Neural progenitor cell (in vitro differentiated cells): ENCODE measurements around the gene PARP8. TPM values are rescaled to one million over a fixed set of nuclear protein-coding genes. Genes with fewer than 3 reads are reported as not detected.

Experiments
- DNase-seq: peaks from one replicate; pipeline ENCODE4 v3.0.0-alpha.2; 2016; ENCODE audit warnings: low spot score
- H2AFZ ChIP-seq: fragments of 200-600 bp; sonication (generic); replicated peaks from 2 replicates; pipeline ENCODE4 v1.6.1; 2016; ENCODE audit warnings: antibody characterized with exemption
- H3F3A ChIP-seq: fragments of 200-600 bp; sonication (generic); 2 replicates; pipeline ENCODE4 v1.6.1; 2016; ENCODE audit warnings: antibody characterized with exemption, low read depth
- H3K27ac ChIP-seq: fragments of 200-600 bp; sonication (generic); 2 replicates; pipeline ENCODE4 v1.5.1; 2016; ENCODE audit warnings: mild to moderate bottlenecking
- H3K27me3 ChIP-seq: fragments of 200-600 bp; sonication (generic); 2 replicates; pipeline ENCODE4 v1.6.1; 2016; ENCODE audit warnings: mild to moderate bottlenecking, moderate library complexity
- H3K36me3 ChIP-seq: fragments of 200-600 bp; sonication (generic); 2 replicates; pipeline ENCODE4 v1.5.1; 2016
- H3K4me1 ChIP-seq: fragments of 200-600 bp; sonication (generic); 2 replicates; pipeline ENCODE4 v1.6.1; 2016; ENCODE audit warnings: mixed run types
- H3K4me2 ChIP-seq: fragments of 200-600 bp; sonication (generic); 2 replicates; pipeline ENCODE4 v1.6.1; 2016
- H3K4me3 ChIP-seq: fragments of 200-600 bp; sonication (generic); 2 replicates; pipeline ENCODE4 v1.5.1; 2016
- H3K79me2 ChIP-seq: fragments of 200-600 bp; sonication (generic); 2 replicates; pipeline ENCODE4 v1.6.1; 2016; ENCODE audit warnings: low read depth
- H3K9ac ChIP-seq: fragments of 200-600 bp; sonication (generic); 2 replicates; pipeline ENCODE4 v1.6.1; 2016
- H3K9me3 ChIP-seq: fragments of 200-600 bp; sonication (generic); 2 replicates; pipeline ENCODE4 v1.5.1; 2016; ENCODE audit warnings: low read depth
- H4K20me1 ChIP-seq: fragments of 200-600 bp; sonication (generic); 2 replicates; pipeline ENCODE4 v1.6.1; 2016; ENCODE audit warnings: low read depth
- H3K27ac Mint-ChIP-seq: 3 replicates; pipeline ENCODE4 v1.8.0; 2021; ENCODE audit warnings: mixed read lengths
- H3K27me3 Mint-ChIP-seq: 2 replicates; pipeline ENCODE4 v1.8.0; 2022; ENCODE audit warnings: low read depth, mild to moderate bottlenecking, inconsistent platforms, moderate library complexity, mixed read lengths; ENCODE audit not compliant: insufficient read depth
- H3K36me3 Mint-ChIP-seq: 3 replicates; pipeline ENCODE4 v1.8.0; 2021; ENCODE audit warnings: mixed read lengths
- H3K4me1 Mint-ChIP-seq: 3 replicates; pipeline ENCODE4 v1.8.0; 2021; ENCODE audit warnings: mixed read lengths
- H3K4me3 Mint-ChIP-seq: 3 replicates; pipeline ENCODE4 v1.8.0; 2021; ENCODE audit warnings: mild to moderate bottlenecking, moderate library complexity, mixed read lengths
- H3K9me3 Mint-ChIP-seq: 3 replicates; pipeline ENCODE4 v1.8.0; 2020; ENCODE audit warnings: mixed read lengths
- EZH2 ChIP-seq: fragments of 200-600 bp; sonication (generic); IDR thresholded peaks from 2 replicates; pipeline ENCODE4 v1.6.1; 2017; ENCODE audit warnings: antibody characterized with exemption, mild to moderate bottlenecking, moderate library complexity
- EZH2phosphoT487 ChIP-seq: fragments of 200-600 bp; sonication (generic); IDR thresholded peaks from 2 replicates; pipeline ENCODE4 v1.6.1; 2017; ENCODE audit warnings: antibody characterized with exemption
- total RNA-seq: library from RNA; depleted of rRNA; stranded (reverse); fragments of >200 nt; gene quantifications from 2 replicates; pipeline ENCODE4 v1.2.3, GENCODE V29; 2015; ENCODE audit warnings: low replicate concordance
- TF ChIP-seq, protein P1 (sequence below): fragments of 200-600 bp; sonication (generic); IDR thresholded peaks from 2 replicates; pipeline ENCODE4 v1.5.1; 2017; ENCODE audit warnings: antibody characterized with exemption, mild to moderate bottlenecking

The PARP8 gene
- total RNA-seq, 1 donor from 2014 or later, result 38.9 TPM

GRCh38 chr5:50823568-50823967, 157.1 kb downstream of the PARP8 start:
- Mint-ChIP-seq H3K36me3 (peaks cover 23% of the 10 kb centered on the region), H3K27ac (no peak overlapping the region), H3K4me3 (no peak overlapping the region), H3K4me1 (peaks cover 2% of the 10 kb centered on the region), H3K27me3 (no peaks in the 10 kb centered on the region), H3K9me3 (no peaks in the 10 kb centered on the region)
- no peak for DNase-seq
- Histone ChIP-seq H3K27ac (no peak overlapping the region), H3K4me1 (no peaks in the 10 kb centered on the region), H4K20me1 (no peaks in the 10 kb centered on the region), H2AFZ (no peak overlapping the region), H3K4me2 (no peak overlapping the region), H3K4me3 (no peak overlapping the region), H3K9me3 (no peaks in the 10 kb centered on the region), H3K27me3 (no peaks in the 10 kb centered on the region), H3K36me3 (peaks cover 9% of the 10 kb centered on the region), H3F3A (no peaks in the 10 kb centered on the region), H3K9ac (no peak overlapping the region), H3K79me2 (no peaks in the 10 kb centered on the region)
- no peak for TF ChIP-seq EZH2phosphoT487
- no peak for TF ChIP-seq EZH2
- TF ChIP-seq, protein P1, sequence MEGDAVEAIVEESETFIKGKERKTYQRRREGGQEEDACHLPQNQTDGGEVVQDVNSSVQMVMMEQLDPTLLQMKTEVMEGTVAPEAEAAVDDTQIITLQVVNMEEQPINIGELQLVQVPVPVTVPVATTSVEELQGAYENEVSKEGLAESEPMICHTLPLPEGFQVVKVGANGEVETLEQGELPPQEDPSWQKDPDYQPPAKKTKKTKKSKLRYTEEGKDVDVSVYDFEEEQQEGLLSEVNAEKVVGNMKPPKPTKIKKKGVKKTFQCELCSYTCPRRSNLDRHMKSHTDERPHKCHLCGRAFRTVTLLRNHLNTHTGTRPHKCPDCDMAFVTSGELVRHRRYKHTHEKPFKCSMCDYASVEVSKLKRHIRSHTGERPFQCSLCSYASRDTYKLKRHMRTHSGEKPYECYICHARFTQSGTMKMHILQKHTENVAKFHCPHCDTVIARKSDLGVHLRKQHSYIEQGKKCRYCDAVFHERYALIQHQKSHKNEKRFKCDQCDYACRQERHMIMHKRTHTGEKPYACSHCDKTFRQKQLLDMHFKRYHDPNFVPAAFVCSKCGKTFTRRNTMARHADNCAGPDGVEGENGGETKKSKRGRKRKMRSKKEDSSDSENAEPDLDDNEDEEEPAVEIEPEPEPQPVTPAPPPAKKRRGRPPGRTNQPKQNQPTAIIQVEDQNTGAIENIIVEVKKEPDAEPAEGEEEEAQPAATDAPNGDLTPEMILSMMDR, result no peak

DNA sequence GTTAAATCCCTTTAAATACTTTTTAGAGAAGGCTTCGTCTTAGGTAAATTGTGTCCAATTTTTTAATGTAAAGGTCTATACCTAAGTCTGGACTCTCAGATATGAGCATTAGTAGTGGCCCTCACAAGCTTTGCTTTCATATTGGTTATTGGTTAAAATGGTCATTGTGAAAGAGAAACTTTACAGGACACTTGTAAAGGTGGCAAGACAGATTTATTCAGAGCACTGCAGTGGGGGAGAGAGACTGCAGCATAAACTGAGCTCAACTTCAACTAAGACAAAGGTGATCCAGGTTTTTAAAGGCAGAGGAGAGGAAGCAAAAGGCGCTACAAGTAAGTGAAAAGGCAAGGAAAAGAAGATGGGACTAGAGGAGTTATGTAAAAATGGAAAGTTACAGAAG, 157.7 kb downstream of the PARP8 start:
- TF ChIP-seq EZH2 (no peak), EZH2phosphoT487 (no peak)
- TF ChIP-seq, protein P1, result no peak
- no peak overlapping the region for H3K4me3 Mint-ChIP-seq
- Histone ChIP-seq H3K9ac (no peak overlapping the region), H3F3A (no peaks in the 10 kb centered on the region), H3K4me2 (no peak overlapping the region), H4K20me1 (no peaks in the 10 kb centered on the region), H3K9me3 (no peaks in the 10 kb centered on the region), H3K36me3 (peaks cover 12% of the 10 kb centered on the region), H3K79me2 (no peaks in the 10 kb centered on the region), H3K4me1 (no peaks in the 10 kb centered on the region), H3K27me3 (no peaks in the 10 kb centered on the region), H3K4me3 (no peak overlapping the region), H3K27ac (no peak overlapping the region), H2AFZ (no peak overlapping the region)
- no peaks in the 10 kb centered on the region for H3K9me3 Mint-ChIP-seq
- H3K27ac Mint-ChIP-seq, result no peak overlapping the region
- no peak for DNase-seq
- peaks cover 23% of the 10 kb centered on the region for H3K36me3 Mint-ChIP-seq
- H3K4me1 Mint-ChIP-seq, result peaks cover 2% of the 10 kb centered on the region
- no peaks in the 10 kb centered on the region for H3K27me3 Mint-ChIP-seq

- peaks cover 13% of the 10 kb centered on the region for H3K36me3 Mint-ChIP-seq
- H3K4me3 Mint-ChIP-seq, result no peak overlapping the region
- H3K9me3 Mint-ChIP-seq, result no peaks in the 10 kb centered on the region
- H3K27ac Mint-ChIP-seq, result no peak overlapping the region
- H3K27me3 ChIP-seq, result no peaks in the 10 kb centered on the region
- H3K4me1 Mint-ChIP-seq, result no peaks in the 10 kb centered on the region
- no peaks in the 10 kb centered on the region for H3K4me1 ChIP-seq
- no peaks in the 10 kb centered on the region for H3F3A ChIP-seq
- no peaks in the 10 kb centered on the region for H3K27me3 Mint-ChIP-seq
- TF ChIP-seq, protein P1, result no peak
- no peak for TF ChIP-seq EZH2
- TF ChIP-seq EZH2phosphoT487, result no peak
- no peak for DNase-seq
- peaks cover 26% of the 10 kb centered on the region for H3K36me3 ChIP-seq
- no peak overlapping the region for H2AFZ ChIP-seq
- H3K9me3 ChIP-seq, result no peaks in the 10 kb centered on the region
- no peaks in the 10 kb centered on the region for H3K79me2 ChIP-seq
- H4K20me1 ChIP-seq, result no peaks in the 10 kb centered on the region
- no peak overlapping the region for H3K4me2 ChIP-seq
- no peak overlapping the region for H3K27ac ChIP-seq
- no peak overlapping the region for H3K4me3 ChIP-seq
- H3K9ac ChIP-seq, result no peak overlapping the region
Measured at GRCh38 chr5:50827516-50828247, 161.2 kb downstream of the PARP8 start.
